ENCODE results near the gene LIPC.

DNA sequence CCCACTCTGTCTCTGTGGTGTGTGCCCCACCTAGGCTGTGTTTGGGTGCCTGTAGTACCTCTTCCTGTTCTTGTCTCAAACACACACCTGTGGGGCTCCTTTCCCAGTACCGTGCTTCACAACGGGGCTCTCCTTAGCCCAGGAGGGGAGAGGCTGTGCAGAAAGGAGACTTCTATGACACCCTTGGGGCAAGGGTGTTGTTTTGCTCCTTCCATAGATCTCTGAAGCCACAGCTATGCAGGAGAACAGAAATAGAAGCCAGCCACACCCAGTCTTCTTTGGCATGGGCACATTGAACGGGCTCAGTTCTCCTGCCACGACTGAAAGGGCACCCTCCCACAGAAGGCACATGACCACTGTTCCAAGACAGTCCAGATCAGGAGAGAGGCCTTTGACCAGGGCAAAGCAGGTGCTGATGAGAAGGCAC, 74.3 kb downstream of the LIPC start:
- TF ChIP-seq RARB (CRISPR knock-in tag; IDR thresholded peaks at IDR 0.05), result no peak
- TF ChIP-seq OSR1 (CRISPR knock-in tag; IDR thresholded peaks at IDR 0.05), result no peak
- TF ChIP-seq TCF4 (CRISPR knock-in tag; IDR thresholded peaks at IDR 0.05; ENCODE audit: borderline replicate concordance), result no peak
- no peak for TF ChIP-seq ZNF565 (CRISPR knock-in tag; conservative IDR thresholded peaks at IDR 0.05; ENCODE audit: low read depth)
- TF ChIP-seq ZNF70 (CRISPR knock-in tag; IDR thresholded peaks at IDR 0.05), result no peak
- TF ChIP-seq, protein P1, sequence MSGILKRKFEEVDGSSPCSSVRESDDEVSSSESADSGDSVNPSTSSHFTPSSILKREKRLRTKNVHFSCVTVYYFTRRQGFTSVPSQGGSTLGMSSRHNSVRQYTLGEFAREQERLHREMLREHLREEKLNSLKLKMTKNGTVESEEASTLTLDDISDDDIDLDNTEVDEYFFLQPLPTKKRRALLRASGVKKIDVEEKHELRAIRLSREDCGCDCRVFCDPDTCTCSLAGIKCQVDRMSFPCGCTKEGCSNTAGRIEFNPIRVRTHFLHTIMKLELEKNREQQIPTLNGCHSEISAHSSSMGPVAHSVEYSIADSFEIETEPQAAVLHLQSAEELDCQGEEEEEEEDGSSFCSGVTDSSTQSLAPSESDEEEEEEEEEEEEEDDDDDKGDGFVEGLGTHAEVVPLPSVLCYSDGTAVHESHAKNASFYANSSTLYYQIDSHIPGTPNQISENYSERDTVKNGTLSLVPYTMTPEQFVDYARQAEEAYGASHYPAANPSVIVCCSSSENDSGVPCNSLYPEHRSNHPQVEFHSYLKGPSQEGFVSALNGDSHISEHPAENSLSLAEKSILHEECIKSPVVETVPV (CRISPR knock-in tag; IDR thresholded peaks at IDR 0.05), result no peak
- no peak for TF ChIP-seq SNAI2 (CRISPR knock-in tag; IDR thresholded peaks at IDR 0.05)
- no peak for TF ChIP-seq ARNTL (CRISPR knock-in tag; IDR thresholded peaks at IDR 0.05; ENCODE audit: borderline replicate concordance, low read depth)
- TF ChIP-seq, protein P2, sequence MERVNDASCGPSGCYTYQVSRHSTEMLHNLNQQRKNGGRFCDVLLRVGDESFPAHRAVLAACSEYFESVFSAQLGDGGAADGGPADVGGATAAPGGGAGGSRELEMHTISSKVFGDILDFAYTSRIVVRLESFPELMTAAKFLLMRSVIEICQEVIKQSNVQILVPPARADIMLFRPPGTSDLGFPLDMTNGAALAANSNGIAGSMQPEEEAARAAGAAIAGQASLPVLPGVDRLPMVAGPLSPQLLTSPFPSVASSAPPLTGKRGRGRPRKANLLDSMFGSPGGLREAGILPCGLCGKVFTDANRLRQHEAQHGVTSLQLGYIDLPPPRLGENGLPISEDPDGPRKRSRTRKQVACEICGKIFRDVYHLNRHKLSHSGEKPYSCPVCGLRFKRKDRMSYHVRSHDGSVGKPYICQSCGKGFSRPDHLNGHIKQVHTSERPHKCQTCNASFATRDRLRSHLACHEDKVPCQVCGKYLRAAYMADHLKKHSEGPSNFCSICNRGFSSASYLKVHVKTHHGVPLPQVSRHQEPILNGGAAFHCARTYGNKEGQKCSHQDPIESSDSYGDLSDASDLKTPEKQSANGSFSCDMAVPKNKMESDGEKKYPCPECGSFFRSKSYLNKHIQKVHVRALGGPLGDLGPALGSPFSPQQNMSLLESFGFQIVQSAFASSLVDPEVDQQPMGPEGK (CRISPR knock-in tag; IDR thresholded peaks at IDR 0.05; ENCODE audit: borderline replicate concordance), result no peak
- TF ChIP-seq ESRRG (CRISPR knock-in tag; IDR thresholded peaks at IDR 0.05), result no peak
- no peak for TF ChIP-seq ISL1 (CRISPR knock-in tag; IDR thresholded peaks at IDR 0.05)
- TF ChIP-seq, protein P3, sequence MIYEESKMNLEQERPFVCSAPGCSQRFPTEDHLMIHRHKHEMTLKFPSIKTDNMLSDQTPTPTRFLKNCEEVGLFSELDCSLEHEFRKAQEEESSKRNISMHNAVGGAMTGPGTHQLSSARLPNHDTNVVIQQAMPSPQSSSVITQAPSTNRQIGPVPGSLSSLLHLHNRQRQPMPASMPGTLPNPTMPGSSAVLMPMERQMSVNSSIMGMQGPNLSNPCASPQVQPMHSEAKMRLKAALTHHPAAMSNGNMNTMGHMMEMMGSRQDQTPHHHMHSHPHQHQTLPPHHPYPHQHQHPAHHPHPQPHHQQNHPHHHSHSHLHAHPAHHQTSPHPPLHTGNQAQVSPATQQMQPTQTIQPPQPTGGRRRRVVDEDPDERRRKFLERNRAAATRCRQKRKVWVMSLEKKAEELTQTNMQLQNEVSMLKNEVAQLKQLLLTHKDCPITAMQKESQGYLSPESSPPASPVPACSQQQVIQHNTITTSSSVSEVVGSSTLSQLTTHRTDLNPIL (CRISPR knock-in tag; IDR thresholded peaks at IDR 0.05; ENCODE audit: low read depth), result no peak

Measured in SK-N-SH treated with all-trans-retinoic acid at 6 μM for 48 hours (cell line).